OCI-M1 (cell line): ENCODE measurements around the gene DROSHA.
"Not testable (repeated sequence)": the region's sequence is repeated elsewhere in the genome, so short reads cannot be mapped to it uniquely, and the experiment has no call there.

ENCODE experiments used
- DNase-seq: peaks from one replicate; lab custom pipeline; 2025; lab: John Stamatoyannopoulos, UW

Gene DROSHA

DNA sequence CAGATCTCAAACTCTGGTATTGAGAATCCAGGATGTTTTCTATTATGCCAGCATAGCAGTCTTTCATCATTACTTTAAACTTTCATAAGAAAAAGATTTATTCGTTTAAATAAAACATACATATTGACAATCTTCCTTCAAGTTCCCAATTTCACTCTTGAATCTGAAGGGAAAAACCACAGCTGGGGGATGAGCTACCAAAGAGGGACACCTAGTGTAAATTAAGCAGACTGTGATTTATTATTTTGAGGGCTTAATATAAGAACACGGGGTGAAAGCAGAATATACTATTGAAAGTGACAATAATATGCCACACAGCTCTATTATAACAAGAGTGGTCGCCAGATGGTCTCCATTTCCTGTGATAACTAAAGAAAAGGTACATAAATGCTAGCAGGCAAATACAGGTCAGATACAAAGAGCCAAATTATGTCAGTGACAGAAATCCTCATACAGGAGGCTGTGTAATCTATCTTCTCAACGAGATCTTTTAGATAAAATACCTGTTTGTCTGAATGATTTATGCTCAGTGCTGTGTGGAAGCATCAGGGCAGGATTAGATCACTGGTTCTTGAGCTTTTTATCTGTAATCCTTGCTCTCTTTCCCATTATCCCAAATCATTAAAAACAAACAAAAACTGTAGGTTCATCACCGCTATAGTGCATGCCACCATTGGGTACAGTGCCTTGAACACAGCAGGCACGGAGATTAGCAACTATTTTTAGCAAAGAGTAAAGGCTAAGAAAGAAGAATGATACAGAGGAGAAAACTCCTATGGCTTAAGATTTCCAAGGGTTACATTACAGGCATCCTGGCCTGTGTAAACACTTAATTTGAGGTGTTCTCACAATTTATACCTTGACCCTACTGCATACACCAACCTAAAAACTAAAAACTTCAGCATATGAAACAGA, 116.6 kb downstream of the DROSHA start:
- no peak for DNase-seq

DNA sequence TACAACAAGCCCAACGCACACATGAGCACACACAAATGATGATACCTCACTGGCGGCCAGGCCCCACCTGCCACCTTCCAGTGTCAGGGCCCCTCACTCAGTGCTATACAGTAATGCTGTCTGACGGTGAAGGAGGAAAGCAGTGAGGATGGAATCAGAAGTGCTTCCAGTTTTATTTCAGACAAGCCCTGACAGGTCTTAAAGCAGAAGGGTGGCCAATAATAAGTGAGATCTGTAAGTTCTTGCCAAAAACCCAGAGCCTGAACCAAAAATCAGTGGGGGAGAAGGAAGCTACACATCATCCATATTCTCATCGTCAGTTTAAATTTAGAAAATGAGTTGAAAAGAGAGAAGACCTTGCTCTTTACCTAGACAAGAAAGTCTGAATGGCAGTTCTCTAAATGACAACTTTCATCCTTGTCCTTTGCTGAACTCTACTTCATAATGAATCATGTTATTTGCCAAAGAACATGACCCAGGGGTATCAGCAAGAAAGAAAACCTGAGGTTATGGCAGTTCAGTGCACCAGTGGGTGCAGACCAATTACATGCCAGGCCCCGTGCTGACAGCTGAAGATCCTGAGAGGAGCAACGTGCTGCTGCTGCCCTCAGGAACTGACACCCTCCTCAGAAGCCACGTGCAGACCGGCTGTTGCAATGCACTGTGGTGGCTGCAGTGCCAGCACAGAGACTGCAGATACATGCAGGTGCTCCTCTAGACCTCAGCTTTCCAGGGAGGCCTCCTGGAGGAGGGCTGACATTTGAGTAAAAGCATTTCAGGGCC, 118.7 kb downstream of the DROSHA start:
- no peak for DNase-seq

DNA sequence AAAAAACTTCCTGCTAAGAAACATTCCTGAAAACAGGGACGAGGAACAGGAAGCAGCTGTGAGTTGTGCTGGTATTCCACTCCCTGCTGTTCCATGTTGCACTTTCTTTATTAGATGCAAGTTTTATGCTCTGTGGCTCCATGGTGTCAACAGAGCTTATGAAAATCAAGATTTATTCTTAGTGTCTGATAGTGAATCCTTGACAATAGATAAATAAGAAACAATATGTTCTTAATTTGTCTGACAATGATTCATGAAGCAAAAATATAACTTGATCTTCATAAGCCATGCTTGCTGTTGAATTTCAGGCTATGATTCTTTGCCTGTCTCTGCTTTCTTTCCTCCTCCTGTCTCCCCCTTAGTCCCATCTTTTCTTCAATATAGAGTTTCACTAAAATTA, 119.6 kb downstream of the DROSHA start:
- DNase-seq, result no peak

DNA sequence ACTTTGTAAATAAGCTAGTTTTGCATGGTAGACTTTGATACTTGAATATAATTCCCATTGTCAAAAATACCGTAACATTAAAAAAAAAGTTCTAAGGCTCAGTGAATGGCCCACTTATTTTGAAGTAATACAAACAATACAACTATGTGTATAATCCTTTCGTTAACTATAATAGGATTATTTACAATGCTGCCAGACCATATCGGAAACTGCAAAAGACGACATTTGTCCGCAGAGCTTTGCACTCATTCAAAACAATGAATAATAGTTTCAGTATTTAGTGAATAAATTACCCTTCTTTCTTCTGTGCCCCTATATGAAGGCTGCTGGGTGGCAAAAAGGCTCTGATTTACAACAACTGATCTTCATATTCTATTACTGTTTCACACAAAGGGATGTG, 121.8 kb downstream of the DROSHA start:
- DNase-seq, result no peak

DNA sequence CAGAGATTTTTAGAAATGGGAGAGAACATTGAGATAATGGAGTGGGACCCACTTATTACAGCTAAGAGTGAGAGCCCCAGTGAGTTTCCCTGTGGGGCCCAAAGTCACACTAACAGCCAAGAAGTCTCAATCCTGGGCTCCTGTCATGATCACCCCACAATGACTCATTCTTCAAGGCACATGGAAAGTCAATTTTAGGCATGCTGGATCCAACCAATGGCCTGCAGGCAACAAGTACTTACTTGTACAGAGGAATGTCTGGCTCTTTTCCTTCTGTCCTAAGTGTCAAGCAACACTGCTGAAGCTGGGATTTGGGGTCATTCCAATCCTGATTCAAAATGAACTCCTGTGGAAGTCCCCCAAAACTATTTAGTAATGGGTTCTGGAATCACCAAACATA, 123.1 kb downstream of the DROSHA start:
- DNase-seq, result no peak

DNA sequence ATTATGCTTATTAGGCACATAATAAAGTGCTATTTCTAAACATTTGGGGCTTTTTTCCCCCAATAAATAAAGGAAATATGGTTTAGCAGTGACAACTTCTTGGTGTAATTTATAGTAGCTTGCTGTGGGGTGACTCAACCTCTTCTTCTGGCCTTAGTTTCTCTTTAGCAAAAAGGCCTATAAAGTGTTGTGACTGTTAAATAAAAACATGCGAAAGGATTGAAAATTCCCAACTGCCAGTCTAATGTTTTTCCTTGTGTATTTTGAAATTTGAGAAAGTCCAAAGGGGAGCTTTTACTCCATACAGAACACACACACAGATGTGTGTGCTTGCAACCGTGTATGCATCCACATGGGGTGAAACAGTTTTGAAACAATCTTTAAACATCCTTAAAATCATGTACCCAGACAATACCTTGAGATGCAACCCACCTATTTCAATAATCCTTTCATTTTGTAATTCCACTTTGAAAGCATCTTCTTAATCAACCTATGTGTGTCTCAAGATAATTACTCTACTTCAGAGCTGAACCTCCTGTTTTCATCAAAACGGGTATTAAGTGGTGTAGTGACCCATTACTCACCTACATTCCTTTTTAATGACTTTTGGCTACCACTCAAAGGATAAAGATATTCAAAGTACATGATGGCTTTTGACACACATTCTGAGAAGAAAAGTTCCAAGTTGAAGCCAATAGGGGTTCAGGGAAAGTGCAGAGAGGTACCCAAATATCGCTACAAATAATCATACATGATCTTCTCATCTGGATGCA, 123.8 kb downstream of the DROSHA start:
- DNase-seq, result no peak

DNA sequence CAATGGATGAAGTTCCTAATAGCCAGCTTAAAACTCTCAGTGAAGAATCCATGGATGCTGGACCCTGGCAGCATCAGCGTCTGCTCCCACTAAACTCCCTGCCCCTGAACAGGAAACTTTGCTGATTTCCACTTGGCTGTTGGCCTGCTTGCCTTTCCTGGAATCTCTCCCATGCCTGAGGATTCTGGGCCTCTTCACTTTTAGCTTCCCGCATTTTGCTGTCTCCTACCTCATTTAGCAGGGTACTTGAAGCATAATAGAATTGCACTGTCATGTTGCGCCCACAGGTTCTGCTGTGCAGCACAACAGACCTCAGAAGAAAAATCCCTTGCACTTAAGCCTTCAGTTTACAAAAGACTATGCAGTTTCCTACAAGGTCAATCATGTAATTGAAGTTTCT, 127.6 kb downstream of the DROSHA start:
- DNase-seq, result no peak

DNA sequence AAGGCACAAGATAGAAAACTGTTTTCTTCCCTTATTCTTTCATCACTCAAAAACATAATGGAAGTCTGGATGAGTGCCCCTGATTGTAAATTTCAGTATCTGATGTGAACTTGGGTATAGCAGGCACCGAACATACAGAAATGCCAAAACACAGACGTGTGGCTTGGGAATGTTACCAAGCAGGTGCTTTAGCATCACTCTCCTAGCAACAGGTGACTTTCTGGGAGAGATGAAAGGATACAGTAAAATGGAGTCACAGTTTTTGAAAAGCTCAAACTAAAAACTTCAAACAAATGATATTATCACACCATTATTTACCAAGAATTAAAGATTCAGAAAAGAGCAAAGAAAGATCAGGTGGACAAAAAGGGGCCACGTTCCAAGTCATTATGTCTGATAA, 130.2 kb downstream of the DROSHA start:
- no peak for DNase-seq

DNA sequence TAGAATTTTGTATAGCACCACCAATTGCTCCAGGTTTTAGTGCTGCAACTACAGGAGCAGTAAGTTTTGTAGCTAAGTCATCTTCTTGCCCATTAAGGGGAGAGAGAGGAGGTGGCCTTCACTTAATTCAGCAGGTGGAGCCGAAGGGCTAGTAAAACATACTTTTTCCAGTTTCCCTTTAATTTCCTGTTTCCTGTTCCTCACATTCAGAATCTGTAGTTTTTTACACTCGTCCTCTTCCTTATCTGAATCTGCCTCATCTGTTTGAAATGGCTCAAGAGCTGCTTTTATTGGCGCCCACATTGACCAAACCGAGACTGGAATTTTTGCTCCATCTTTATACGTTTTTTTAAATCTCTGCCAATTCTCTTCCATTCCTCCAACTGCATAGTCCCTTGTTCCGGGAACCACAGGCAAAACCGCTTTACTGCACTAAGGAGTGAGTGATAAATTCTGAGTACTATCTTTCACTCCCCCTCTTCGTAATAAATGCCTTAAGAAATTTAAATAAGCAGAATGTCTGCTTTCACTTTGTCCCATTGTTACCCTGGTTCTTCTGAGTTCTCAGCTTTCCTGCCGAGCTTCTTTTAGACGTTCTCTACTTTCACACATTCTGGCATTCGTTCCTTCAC, 133.9 kb downstream of the DROSHA start:
- DNase-seq, result no peak

DNA sequence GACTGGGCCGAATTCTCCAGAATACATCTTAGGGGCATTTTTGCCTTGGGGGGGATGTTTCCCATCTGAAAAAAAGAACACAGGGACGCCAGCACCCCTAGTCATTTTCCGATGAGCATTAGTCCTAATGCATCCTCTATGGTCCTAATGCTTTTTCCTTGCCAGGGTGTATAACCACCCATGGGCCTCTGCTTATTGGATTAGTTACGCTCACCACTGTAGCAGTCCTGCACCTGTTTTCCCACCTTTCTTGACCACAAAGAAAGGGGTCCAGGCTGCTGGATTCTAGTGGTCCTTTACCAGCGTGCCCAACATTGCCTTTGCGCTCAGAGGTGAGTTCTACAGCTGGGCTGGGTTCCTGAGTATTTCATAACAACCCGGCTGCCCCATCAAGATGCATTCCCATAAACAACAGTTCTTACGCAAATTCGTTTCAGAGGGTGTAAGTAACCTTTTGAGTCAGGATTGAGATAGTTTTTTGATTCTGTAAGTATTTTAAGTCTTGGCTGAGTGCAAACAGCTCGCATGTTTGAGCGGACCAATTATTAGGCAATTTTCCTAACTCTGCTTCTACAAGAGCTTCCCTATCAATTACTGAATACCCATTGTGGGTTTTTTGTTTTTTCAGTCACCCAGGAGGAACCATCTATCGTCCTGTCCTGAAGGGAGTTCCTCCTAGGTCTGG, 135.1 kb downstream of the DROSHA start:
- DNase-seq, result no peak

DNA sequence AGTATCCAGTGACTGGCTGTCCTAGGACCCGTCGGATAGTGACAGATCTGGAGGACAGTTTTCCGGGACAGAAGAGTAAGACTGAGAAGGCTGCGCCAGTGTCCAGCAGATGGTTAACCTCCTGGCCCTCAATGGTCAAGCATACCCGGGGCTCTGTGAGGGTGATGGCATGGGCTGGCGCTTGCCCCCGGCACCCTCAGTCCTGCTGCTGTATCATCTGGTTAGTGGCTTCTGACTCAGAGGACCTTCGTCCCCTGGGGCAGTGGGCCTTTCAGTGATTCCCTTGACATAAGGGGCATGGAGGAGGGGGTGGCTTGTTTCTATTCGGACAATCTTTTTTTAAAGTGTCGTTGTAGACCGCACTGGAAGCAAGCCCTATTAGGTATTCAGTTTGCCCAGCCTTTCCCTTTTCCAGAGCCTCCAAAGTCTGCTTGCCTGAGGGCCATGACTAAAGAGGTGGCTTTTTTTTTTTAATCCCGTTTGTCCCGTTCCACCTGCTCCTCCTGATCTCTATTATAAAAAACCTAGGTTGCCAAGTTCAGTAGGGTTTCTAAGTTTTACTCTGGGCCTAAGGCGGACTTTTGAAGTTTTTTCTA, 136.3 kb downstream of the DROSHA start:
- DNase-seq, result not testable (repeated sequence)

DNA sequence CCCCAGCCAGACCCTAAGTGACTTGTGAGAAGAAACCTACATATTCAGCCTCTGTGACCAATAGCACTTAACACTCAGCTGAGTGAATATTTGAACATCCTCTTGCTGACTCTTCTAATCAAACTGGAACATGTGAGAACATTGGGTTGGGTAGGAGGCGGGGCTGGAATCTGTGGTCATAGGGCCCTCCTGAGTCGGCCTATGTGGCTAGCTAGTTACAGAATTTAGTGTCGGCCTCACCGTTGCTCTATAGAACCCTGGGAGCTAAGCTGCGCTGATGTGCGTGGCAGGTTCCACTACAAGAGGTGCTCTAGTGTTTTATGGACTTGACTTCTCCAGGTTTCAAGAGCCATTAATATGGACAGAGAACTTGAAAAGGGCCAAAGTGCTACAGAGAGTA, 138.8 kb downstream of the DROSHA start:
- peak; percentile 50 for DNase-seq

DNA sequence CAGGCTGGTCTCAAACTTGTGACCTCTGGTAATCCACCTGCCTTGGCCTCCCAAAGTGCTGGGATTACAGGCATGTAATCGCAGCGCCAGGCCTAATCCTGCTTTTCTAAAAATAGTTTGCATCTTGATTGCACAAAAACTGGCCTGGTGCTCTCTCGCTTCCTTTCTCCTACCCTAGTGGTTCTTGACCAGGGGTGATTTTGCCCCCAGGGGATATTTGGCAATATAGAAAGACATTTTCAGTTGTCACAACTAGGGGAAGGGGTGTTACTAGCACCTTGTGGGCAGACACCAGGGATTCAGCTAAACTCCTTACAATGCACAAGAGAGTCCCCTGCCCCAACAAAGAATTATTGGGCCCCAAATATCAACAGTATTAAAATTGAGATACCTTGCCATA, 139.8 kb downstream of the DROSHA start:
- DNase-seq, result no peak

DNA sequence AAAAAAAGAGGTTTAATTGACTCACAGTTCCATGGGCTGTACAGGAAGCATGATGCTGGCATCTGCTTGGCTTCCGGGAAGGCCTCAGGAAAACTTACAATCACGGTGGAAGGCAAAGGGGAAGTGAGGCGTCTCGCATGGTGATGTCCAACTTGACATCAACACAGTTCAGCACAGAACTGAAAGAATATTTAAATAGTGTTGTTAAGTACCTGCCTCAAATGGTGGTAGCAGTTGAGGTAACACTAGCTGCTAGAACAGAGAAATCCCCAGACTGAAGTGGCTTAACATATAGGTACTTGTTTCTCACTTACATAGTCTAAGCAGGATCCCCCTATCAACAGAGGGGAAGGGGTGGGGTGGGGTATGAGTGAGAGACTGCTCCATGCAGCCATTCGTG, 141.6 kb downstream of the DROSHA start:
- DNase-seq, result no peak

DNA sequence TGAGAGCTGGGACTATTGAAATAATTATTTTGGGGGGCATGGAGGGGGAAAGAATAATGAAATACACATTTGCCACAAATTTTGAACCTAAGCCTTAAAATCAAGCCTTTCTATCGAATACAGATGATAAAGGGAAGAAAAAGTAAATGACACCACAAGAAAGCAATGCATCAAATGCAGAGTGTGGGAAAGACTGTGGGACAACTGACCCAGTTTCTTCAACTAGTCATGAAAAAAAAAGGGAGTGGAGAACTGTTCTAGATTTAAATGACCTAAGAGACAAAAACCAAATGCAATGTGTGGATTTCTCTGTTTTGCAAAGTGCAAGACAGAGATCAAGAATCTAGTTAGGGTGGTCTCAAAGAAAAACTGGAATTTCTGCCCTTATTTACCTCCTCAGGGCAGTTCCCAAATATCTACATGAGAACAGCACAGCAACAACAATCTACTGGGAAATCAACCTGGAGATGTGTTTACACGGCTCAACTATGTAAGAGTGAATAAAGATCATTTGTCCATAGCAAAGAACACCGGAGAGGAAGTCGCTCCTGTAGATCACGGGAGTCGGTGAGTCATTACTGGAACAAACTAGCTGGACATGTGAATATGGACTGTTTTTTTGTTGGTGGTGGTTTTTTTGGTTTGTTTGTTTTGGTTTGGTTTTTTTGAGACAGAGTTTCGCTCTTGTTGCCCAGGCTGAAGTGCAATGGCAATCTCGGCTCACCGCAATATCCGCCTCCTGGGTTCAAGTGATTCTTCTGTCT, 145.9 kb downstream of the DROSHA start:
- no peak for DNase-seq

DNA sequence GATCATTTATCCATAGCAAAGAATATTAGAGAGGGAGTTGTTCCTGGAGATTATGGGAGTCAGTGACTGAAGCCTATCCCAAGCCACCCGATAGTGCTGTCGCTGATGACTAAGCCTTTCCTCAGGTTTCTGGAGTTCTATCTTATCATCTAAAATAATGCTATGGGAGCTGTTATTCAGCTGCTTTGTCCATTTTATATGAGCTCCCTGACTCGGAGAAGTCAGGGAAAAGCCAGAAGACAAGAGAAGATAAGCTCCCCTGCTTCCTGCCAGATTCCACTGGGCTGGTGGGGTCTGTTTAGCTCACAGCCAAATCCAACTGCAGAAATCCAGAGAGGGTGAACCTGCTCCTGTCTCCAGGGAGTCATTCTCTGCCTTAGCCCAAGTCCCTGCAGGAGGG, 148.2 kb downstream of the DROSHA start:
- no peak for DNase-seq

DNA sequence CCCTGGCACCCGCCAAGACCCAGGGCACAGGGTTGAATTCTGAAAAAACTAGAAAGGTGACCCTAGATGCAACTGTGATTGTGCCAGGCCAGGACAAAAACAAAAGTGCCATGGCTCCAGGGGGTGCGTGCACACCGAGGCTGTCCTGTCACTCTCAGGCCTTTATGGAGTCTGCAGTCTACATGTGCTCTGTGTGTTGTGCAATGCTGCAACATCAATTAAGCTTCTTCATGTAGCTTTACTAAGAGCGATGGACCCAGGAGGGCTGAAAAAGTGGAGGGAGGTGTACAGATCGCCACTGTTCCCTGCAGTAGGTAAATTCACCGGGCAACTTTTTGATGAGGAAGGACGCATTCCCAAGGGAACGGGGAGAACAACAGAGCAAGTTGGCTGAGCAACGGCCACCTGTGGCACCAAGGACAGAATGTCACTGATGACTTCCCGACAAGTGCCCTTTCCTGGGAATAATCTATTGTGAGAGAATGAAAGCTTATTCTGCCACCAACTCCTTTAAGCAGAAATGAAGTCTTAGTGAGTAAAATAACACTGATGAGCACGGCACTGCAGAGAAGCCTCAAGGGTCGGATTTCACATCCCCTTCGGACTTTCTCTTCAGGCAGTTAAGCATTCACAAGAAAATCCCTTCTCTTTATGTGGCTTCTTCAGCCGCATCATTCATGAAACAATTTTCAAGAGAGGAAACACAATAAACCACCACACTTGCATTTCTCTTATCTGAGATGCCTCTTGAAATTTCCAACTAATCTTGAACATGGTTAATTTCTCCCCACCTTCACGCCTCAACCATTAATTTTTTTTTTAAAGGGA, 149.6 kb downstream of the DROSHA start:
- no peak for DNase-seq

DNA sequence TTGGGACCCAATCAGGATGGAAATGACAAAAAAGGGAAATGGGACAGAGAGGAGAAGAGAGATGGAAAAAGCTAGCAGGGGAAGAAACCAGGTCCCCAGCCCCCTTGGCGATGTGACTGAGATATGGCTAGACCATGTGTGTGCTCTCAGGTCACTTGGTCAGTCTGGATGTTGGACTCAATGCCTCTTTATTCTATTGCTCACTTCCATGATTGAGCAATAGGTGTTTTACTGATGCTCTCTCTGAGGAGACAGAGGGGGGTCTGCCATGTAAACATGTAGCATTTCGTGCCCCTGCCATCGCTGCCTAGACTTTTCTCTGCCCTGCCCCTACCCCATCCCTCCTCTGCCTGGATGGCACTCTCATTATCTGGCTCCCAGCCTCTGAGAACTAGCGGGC, 150.6 kb downstream of the DROSHA start:
- no peak for DNase-seq

DNA sequence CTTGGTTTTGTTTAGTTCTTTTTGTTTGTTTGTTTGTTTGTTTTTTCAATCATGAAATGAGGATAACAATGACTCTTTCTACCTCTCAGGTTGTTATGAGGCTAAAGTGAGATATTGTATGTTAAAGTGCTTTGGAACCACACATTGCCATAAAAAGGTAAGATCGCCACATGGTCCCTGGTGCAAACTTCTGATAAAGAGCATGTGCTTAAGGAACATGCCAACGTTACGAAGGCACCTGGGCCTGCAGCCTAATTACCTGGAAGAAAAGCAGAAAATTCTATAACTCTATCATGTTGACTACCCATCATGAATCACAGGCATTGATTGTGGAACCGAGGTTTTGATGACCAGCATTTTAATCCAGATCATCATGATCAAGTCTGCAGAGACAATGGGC, 151.8 kb downstream of the DROSHA start:
- no peak for DNase-seq
